ENCODE measurements around the gene OSMR. TPM values are rescaled to one million over a fixed set of nuclear protein-coding genes. Genes with fewer than 3 reads are reported as not detected.

Gene OSMR
- total RNA-seq, 3 donors from 2014 or later (not counting 1 experiment from before 2014, with no cell fraction given) = not detected

GRCh38 chr5:38911933-38912332, 66.1 kb downstream of the OSMR start:
- Histone ChIP-seq H3K36me3 (ENCODE audit: control insufficient read depth, insufficient read depth, low read length) (no peaks in the 10 kb centered on the region), H3K4me1 (ENCODE audit: control insufficient read depth, insufficient read depth, low read length) (no peaks in the 10 kb centered on the region), H3K27ac (ENCODE audit: low read length) (no peak overlapping the region), H3K4me3 (ENCODE audit: low read length) (no peak overlapping the region), H3K27me3 (ENCODE audit: control insufficient read depth, insufficient read depth, low read length) (peaks cover 2% of the 10 kb centered on the region), H3K9me3 (ENCODE audit: control insufficient read depth, insufficient read depth, low read length) (no peaks in the 10 kb centered on the region)
- no peak for DNase-seq
- intact Hi-C loops (cut with micrococcal nuclease) = no loop called here
- Mint-ChIP-seq H3K4me3 (no peak overlapping the region), H3K4me1 (no peaks in the 10 kb centered on the region), H3K27me3 (ENCODE audit: low read depth in 2 of 2) (peaks cover 27 to 76% of the 10 kb centered on the region in 2 donors), H3K36me3 (peaks cover 10% of the 10 kb centered on the region), H3K27ac (no peak overlapping the region), H3K9me3 (peaks cover 3 to 7% of the 10 kb centered on the region in 2 donors)
- ATAC-seq = no peak
- WGBS (ENCODE audit: insufficient coverage) = 100% methylated on average over 3 of the region's 3 CpGs
- no peak for TF ChIP-seq CTCF (IDR thresholded peaks at IDR 0.05)

GRCh38 chr5:38913714-38914113, 67.9 kb downstream of the OSMR start:
- Histone ChIP-seq H3K9me3 (ENCODE audit: control insufficient read depth, insufficient read depth, low read length) (no peaks in the 10 kb centered on the region), H3K4me3 (ENCODE audit: low read length) (no peak overlapping the region), H3K4me1 (ENCODE audit: control insufficient read depth, insufficient read depth, low read length) (no peaks in the 10 kb centered on the region), H3K27ac (ENCODE audit: low read length) (no peak overlapping the region), H3K36me3 (ENCODE audit: control insufficient read depth, insufficient read depth, low read length) (no peaks in the 10 kb centered on the region), H3K27me3 (ENCODE audit: control insufficient read depth, insufficient read depth, low read length) (peaks cover 2% of the 10 kb centered on the region)
- no peak for ATAC-seq
- Mint-ChIP-seq H3K27me3 (ENCODE audit: low read depth in 2 of 2) (peaks cover 22 to 85% of the 10 kb centered on the region in 2 donors), H3K36me3 (peaks cover 10% of the 10 kb centered on the region), H3K9me3 (peaks cover 3 to 6% of the 10 kb centered on the region in 2 donors), H3K4me3 (no peak overlapping the region), H3K4me1 (no peaks in the 10 kb centered on the region), H3K27ac (no peak overlapping the region)
- 81% methylated on average over 2 of the region's 2 CpGs for WGBS (ENCODE audit: insufficient coverage)
- TF ChIP-seq CTCF (IDR thresholded peaks at IDR 0.05) = no peak
- intact Hi-C loops (cut with micrococcal nuclease) = no loop called here
- no peak for DNase-seq

DNA sequence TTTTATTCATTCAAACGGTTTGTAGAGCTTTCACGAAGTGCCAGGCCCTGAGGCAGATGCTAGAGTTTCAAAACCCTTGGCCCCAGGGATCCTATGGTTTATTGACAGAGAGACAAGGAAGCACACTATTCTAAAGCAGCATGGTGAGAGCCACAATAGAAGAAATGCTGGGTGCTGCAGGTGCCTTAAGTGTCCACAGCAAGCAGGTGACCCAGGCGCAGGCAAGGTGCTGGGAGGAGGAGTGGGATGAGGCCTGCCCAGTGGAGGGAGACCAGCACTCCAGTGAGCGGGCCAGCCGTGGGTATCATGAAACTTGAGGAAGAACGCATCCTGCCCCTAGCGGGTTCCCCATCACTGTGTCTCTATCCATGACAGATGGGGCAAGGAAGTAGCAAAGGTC, 71.0 kb downstream of the OSMR start:
- DNase-seq (no peak), ATAC-seq (no peak)
- Mint-ChIP-seq H3K36me3 (no peaks in the 10 kb centered on the region), H3K9me3 (no peaks in the 10 kb centered on the region), H3K4me1 (no peaks in the 10 kb centered on the region), H3K4me3 (no peak overlapping the region), H3K27me3 (ENCODE audit: low read depth in 2 of 2) (peaks cover 9 to 59% of the 10 kb centered on the region in 2 donors), H3K27ac (no peak overlapping the region)
- no peak for TF ChIP-seq CTCF (IDR thresholded peaks at IDR 0.05)
- H3K4me1 ChIP-seq (ENCODE audit: control insufficient read depth, insufficient read depth, low read length) = no peaks in the 10 kb centered on the region
- peaks cover 2% of the 10 kb centered on the region for H3K27me3 ChIP-seq (ENCODE audit: control insufficient read depth, insufficient read depth, low read length)
- no peaks in the 10 kb centered on the region for H3K36me3 ChIP-seq (ENCODE audit: control insufficient read depth, insufficient read depth, low read length)
- intact Hi-C loops (cut with micrococcal nuclease) = no loop called here
- H3K4me3 ChIP-seq (ENCODE audit: low read length) = no peak overlapping the region
- 76% methylated on average over 7 of the region's 7 CpGs for WGBS (ENCODE audit: insufficient coverage)
- H3K27ac ChIP-seq (ENCODE audit: low read length) = no peak overlapping the region
- no peaks in the 10 kb centered on the region for H3K9me3 ChIP-seq (ENCODE audit: control insufficient read depth, insufficient read depth, low read length)

GRCh38 chr5:38921174-38921573, 75.4 kb downstream of the OSMR start:
- no peak overlapping the region for H3K27ac Mint-ChIP-seq
- H3K27ac ChIP-seq (ENCODE audit: low read length) = no peak overlapping the region
- no peaks in the 10 kb centered on the region for H3K36me3 Mint-ChIP-seq
- no peak for ATAC-seq
- H3K36me3 ChIP-seq (ENCODE audit: control insufficient read depth, insufficient read depth, low read length) = no peaks in the 10 kb centered on the region
- no peaks in the 10 kb centered on the region for H3K9me3 ChIP-seq (ENCODE audit: control insufficient read depth, insufficient read depth, low read length)
- peaks cover 6% of the 10 kb centered on the region for H3K27me3 ChIP-seq (ENCODE audit: control insufficient read depth, insufficient read depth, low read length)
- no peaks in the 10 kb centered on the region for H3K9me3 Mint-ChIP-seq
- H3K4me1 ChIP-seq (ENCODE audit: control insufficient read depth, insufficient read depth, low read length) = no peaks in the 10 kb centered on the region
- WGBS (ENCODE audit: insufficient coverage) = no CpG with 5 or more reads among the region's 1 CpG
- no peak overlapping the region for H3K4me3 Mint-ChIP-seq
- H3K27me3 Mint-ChIP-seq (ENCODE audit: low read depth in 2 of 2) = peaks cover 24 to 57% of the 10 kb centered on the region in 2 donors
- no peak overlapping the region for H3K4me3 ChIP-seq (ENCODE audit: low read length)
- no peak for TF ChIP-seq CTCF (IDR thresholded peaks at IDR 0.05)
- intact Hi-C loops (cut with micrococcal nuclease) = no loop called here
- DNase-seq = no peak
- H3K4me1 Mint-ChIP-seq = no peaks in the 10 kb centered on the region

Data from natural killer cell (primary cell).